ENCODE measurements around the gene HFE.

DNA sequence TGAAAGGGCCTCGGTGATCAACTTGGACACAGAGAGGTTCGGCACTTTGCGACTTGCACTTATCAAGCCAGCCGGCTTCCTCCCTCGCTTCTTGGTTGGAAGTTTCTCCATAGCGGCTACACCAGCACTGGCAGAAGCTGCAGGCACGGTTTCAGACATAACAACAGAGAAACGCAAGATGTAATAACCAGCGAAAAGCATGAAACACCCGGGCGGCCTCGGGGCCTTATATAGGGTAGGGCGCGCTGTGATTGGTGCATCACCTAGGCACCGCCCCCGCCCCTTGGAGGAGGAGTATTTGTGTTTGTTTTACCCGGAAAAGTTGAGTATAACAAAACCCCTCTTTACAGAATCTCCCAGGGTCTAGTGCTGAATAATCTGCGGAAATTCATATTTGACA, 20.7 kb downstream of the HFE start:
- TF ChIP-seq, protein P1, sequence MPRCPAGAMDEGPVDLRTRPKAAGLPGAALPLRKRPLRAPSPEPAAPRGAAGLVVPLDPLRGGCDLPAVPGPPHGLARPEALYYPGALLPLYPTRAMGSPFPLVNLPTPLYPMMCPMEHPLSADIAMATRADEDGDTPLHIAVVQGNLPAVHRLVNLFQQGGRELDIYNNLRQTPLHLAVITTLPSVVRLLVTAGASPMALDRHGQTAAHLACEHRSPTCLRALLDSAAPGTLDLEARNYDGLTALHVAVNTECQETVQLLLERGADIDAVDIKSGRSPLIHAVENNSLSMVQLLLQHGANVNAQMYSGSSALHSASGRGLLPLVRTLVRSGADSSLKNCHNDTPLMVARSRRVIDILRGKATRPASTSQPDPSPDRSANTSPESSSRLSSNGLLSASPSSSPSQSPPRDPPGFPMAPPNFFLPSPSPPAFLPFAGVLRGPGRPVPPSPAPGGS (IDR thresholded peaks at IDR 0.05): no peak
- no peak for TF ChIP-seq CTCF (IDR thresholded peaks at IDR 0.05)
- TF ChIP-seq RFX5 (IDR thresholded peaks at IDR 0.05): no peak

All from A549 (cell line).